ENCODE data around the gene ZNF19.

GRCh38 chr16:71443714-71444113 lies 45.4 kb downstream of the ZNF19 start:
- TF ChIP-seq SUZ12 (IDR thresholded peaks at IDR 0.05; ENCODE audit: extremely low read depth, insufficient read depth, insufficient read length) = no peak
- TF ChIP-seq YY1 (IDR thresholded peaks at IDR 0.05; ENCODE audit: insufficient read depth, insufficient read length) = no peak
- TF ChIP-seq ZNF274 (IDR thresholded peaks at IDR 0.05; ENCODE audit: low read depth, low read length) = no peak
